HG03097 (cell line): ENCODE results near the gene TRABD2B.

Experiments
- ATAC-seq: cut with Tn5 transposase; IDR thresholded peaks from one replicate; pipeline ENCODE4 v1.9.1; 2021; ENCODE audit not compliant: unreplicated experiment, low FRiP score

TRABD2B gene

GRCh38 chr1:48023488-48023887, 26.3 kb upstream of the TRABD2B start:
- ATAC-seq: no peak

GRCh38 chr1:48022306-48022705, 25.1 kb upstream of the TRABD2B start:
- ATAC-seq: no peak

- no peak for ATAC-seq
Measured at GRCh38 chr1:48021792-48022191, 24.6 kb upstream of the TRABD2B start.

GRCh38 chr1:48019714-48020315, 22.6 kb upstream of the TRABD2B start:
- ATAC-seq: no peak

- no peak for ATAC-seq
Measured at GRCh38 chr1:48018799-48019198, 21.6 kb upstream of the TRABD2B start.

GRCh38 chr1:48017716-48018115, 20.5 kb upstream of the TRABD2B start:
- no peak for ATAC-seq

GRCh38 chr1:48016515-48016914, 19.3 kb upstream of the TRABD2B start:
- ATAC-seq: no peak

- ATAC-seq: no peak
Measured at GRCh38 chr1:48013270-48013669, 16.1 kb upstream of the TRABD2B start.

GRCh38 chr1:48007047-48007446, 9.9 kb upstream of the TRABD2B start:
- ATAC-seq: no peak

GRCh38 chr1:48006264-48006663, 9.1 kb upstream of the TRABD2B start:
- no peak for ATAC-seq

- ATAC-seq: no peak
Measured at GRCh38 chr1:48005253-48006117, 8.3 kb upstream of the TRABD2B start.

GRCh38 chr1:48003741-48004531, 6.8 kb upstream of the TRABD2B start:
- no peak for ATAC-seq

- no peak for ATAC-seq
Measured at GRCh38 chr1:48002142-48002541, 5.0 kb upstream of the TRABD2B start.

- ATAC-seq: no peak
Measured at GRCh38 chr1:48001696-48002095, 4.5 kb upstream of the TRABD2B start.

GRCh38 chr1:48000883-48001282, 3.7 kb upstream of the TRABD2B start:
- no peak for ATAC-seq

GRCh38 chr1:47999097-47999496, 1.9 kb upstream of the TRABD2B start:
- ATAC-seq: no peak

- no peak for ATAC-seq
Measured at GRCh38 chr1:47998396-47998990, 1.3 kb upstream of the TRABD2B start.

GRCh38 chr1:47996406-47997226, 569 bp downstream of the TRABD2B start:
- no peak for ATAC-seq

GRCh38 chr1:47996060-47996405, 1.2 kb downstream of the TRABD2B start:
- no peak for ATAC-seq
